Stimulated activated CD4-positive, alpha-beta T cell treated with anti-CD3 and anti-CD28 coated beads, Interleukin-15, amount 100 ng/mL, for 24 hours (primary cell): Measurements from ENCODE around the gene SPRR2G.
"Not testable (repeated sequence)": the region's sequence is repeated elsewhere in the genome, so short reads cannot be mapped to it uniquely, and the experiment has no call there.

Experiments
- DNase-seq: peaks from one replicate; pipeline ENCODE4 v3.0.0-alpha.2; 2020

The SPRR2G gene

GRCh38 chr1:153150846-153151245 is at the start of gene SPRR2G:
SPRR2G (minus strand) TSS chr1:153150890; CDS start chr1:153150110, 780 bp downstream.
- no peak for DNase-seq

- no peak for DNase-seq
Observed at GRCh38 chr1:153195216-153195615, 44.5 kb upstream of the SPRR2G start.

GRCh38 chr1:153194331-153195050 is 43.8 kb upstream of the SPRR2G start:
- no peak for DNase-seq

- DNase-seq: no peak
Observed at GRCh38 chr1:153192697-153193096, 42.0 kb upstream of the SPRR2G start.

GRCh38 chr1:153190373-153190772 is 39.7 kb upstream of the SPRR2G start:
- no peak for DNase-seq

GRCh38 chr1:153188301-153188700 is 37.6 kb upstream of the SPRR2G start:
- not testable (repeated sequence) for DNase-seq

- no peak for DNase-seq
Observed at GRCh38 chr1:153180556-153180955, 29.9 kb upstream of the SPRR2G start.

GRCh38 chr1:153178922-153179321 is 28.2 kb upstream of the SPRR2G start:
- DNase-seq: no peak

GRCh38 chr1:153174624-153175023 is 23.9 kb upstream of the SPRR2G start:
- no peak for DNase-seq

- DNase-seq: no peak
Observed at GRCh38 chr1:153168686-153169085, 18.0 kb upstream of the SPRR2G start.

GRCh38 chr1:153155541-153155940 is 4.9 kb upstream of the SPRR2G start:
- no peak for DNase-seq

- no peak for DNase-seq
Observed at GRCh38 chr1:153152481-153152880, 1.8 kb upstream of the SPRR2G start.

GRCh38 chr1:153141377-153141776 is 9.3 kb downstream of the SPRR2G start:
- DNase-seq: no peak

- no peak for DNase-seq
Observed at GRCh38 chr1:153140484-153140883, 10.2 kb downstream of the SPRR2G start.

GRCh38 chr1:153133743-153134142 is 16.9 kb downstream of the SPRR2G start:
- DNase-seq: no peak

- DNase-seq: no peak
Observed at GRCh38 chr1:153133267-153133666, 17.4 kb downstream of the SPRR2G start.

GRCh38 chr1:153128688-153129087 is 22.0 kb downstream of the SPRR2G start:
- DNase-seq: not testable (repeated sequence)

- no peak for DNase-seq
Observed at GRCh38 chr1:153127296-153127695, 23.4 kb downstream of the SPRR2G start.

GRCh38 chr1:153125536-153125935 is 25.2 kb downstream of the SPRR2G start:
- no peak for DNase-seq

GRCh38 chr1:153123793-153124192 is 26.9 kb downstream of the SPRR2G start:
- DNase-seq: not testable (repeated sequence)

- DNase-seq: no peak
Observed at GRCh38 chr1:153122831-153123421, 27.8 kb downstream of the SPRR2G start.

GRCh38 chr1:153120945-153121344 is 29.7 kb downstream of the SPRR2G start:
- no peak for DNase-seq

- DNase-seq: no peak
Observed at GRCh38 chr1:153119491-153119971, 31.2 kb downstream of the SPRR2G start.

GRCh38 chr1:153115264-153115663 is 35.4 kb downstream of the SPRR2G start:
- DNase-seq: not testable (repeated sequence)

- no peak for DNase-seq
Observed at GRCh38 chr1:153113416-153113815, 37.3 kb downstream of the SPRR2G start, which contains the start of gene SPRR2F. SPRR2F (minus strand) TSS chr1:153113516; CDS start chr1:153112733, 783 bp downstream.
